Astrocyte (in vitro differentiated cells and primary cell): ENCODE measurements around the gene KCNK10. TPM values are rescaled to one million over a fixed set of nuclear protein-coding genes. Genes with fewer than 3 reads are reported as not detected.

Experiments used
- DNase-seq: peaks from one replicate; pipeline ENCODE4 v3.0.0-alpha.2; 2010; ENCODE audit warnings: low read depth
- FAIRE-seq: peaks from 2 replicates; lab custom pipeline; 2011; peaks lifted over from hg19 to GRCh38; lab: Jason Lieb, UNC
- H2AFZ ChIP-seq: 2 replicates; pipeline ENCODE4 v1.6.0; 2012; ENCODE audit warnings: low read depth, low read length, inconsistent platforms
- H3K27ac ChIP-seq: 2 replicates; pipeline ENCODE4 v1.5.1; 2011; ENCODE audit warnings: low read depth, low read length, inconsistent platforms
- H3K27me3 ChIP-seq: 2 replicates; pipeline ENCODE4 v1.6.0; 2011; ENCODE audit warnings: low read length, inconsistent platforms; ENCODE audit not compliant: insufficient read depth
- H3K36me3 ChIP-seq: 2 replicates; pipeline ENCODE4 v1.5.1; 2011; ENCODE audit warnings: low read length, inconsistent platforms; ENCODE audit not compliant: insufficient read depth
- H3K4me1 ChIP-seq: 2 replicates; pipeline ENCODE4 v1.5.1; 2011; ENCODE audit warnings: low read length, inconsistent platforms; ENCODE audit not compliant: insufficient read depth
- H3K4me2 ChIP-seq: 2 replicates; pipeline ENCODE4 v1.6.0; 2012; ENCODE audit warnings: low read length, inconsistent platforms
- H3K4me3 ChIP-seq: 2 replicates; pipeline ENCODE4 v1.5.1; 2011; ENCODE audit warnings: low read depth, mild to moderate bottlenecking, low read length, inconsistent platforms; ENCODE audit not compliant: insufficient read depth
- H3K79me2 ChIP-seq: 2 replicates; pipeline ENCODE4 v1.6.0; 2012; ENCODE audit warnings: mild to moderate bottlenecking, low read length, inconsistent platforms; ENCODE audit not compliant: insufficient read depth
- H3K9ac ChIP-seq: 2 replicates; pipeline ENCODE4 v1.6.0; 2012; ENCODE audit warnings: mild to moderate bottlenecking, low read length, inconsistent platforms
- H3K9me3 ChIP-seq: 2 replicates; pipeline ENCODE4 v1.5.1; 2012; ENCODE audit warnings: low read depth, mild to moderate bottlenecking, low read length, inconsistent platforms; ENCODE audit not compliant: insufficient read depth
- H4K20me1 ChIP-seq: 2 replicates; pipeline ENCODE4 v1.6.0; 2012; ENCODE audit warnings: low read length, inconsistent platforms; ENCODE audit not compliant: insufficient read depth
- H3K27ac Mint-ChIP-seq: one replicate; pipeline ENCODE4 v1.8.0; 2021; ENCODE audit warnings: mild to moderate bottlenecking, mixed read lengths; ENCODE audit not compliant: unreplicated experiment
- H3K27me3 Mint-ChIP-seq: one replicate; pipeline ENCODE4 v1.8.0; 2021; ENCODE audit warnings: low read depth, mixed read lengths; ENCODE audit not compliant: unreplicated experiment
- H3K36me3 Mint-ChIP-seq: one replicate; pipeline ENCODE4 v1.8.0; 2021; ENCODE audit warnings: low read depth, mixed read lengths; ENCODE audit not compliant: unreplicated experiment
- H3K4me1 Mint-ChIP-seq: one replicate; pipeline ENCODE4 v1.8.0; 2021; ENCODE audit warnings: low read depth, mixed read lengths; ENCODE audit not compliant: unreplicated experiment
- H3K4me3 Mint-ChIP-seq: one replicate; pipeline ENCODE4 v1.8.0; 2021; ENCODE audit warnings: mild to moderate bottlenecking, moderate library complexity, mixed read lengths; ENCODE audit not compliant: unreplicated experiment
- H3K9me3 Mint-ChIP-seq: one replicate; pipeline ENCODE4 v1.8.0; 2021; ENCODE audit warnings: mild to moderate bottlenecking, mixed read lengths; ENCODE audit not compliant: unreplicated experiment
- CTCF ChIP-seq: IDR thresholded peaks from 2 replicates; pipeline ENCODE4 v1.5.1; 2011; ENCODE audit warnings: low read depth, mild to moderate bottlenecking, inconsistent platforms, low read length, moderate library complexity; ENCODE audit not compliant: insufficient read depth
- EZH2 ChIP-seq: IDR thresholded peaks from 2 replicates; pipeline ENCODE4 v1.6.1; 2012; ENCODE audit warnings: mild to moderate bottlenecking, low read length, inconsistent platforms; ENCODE audit not compliant: insufficient read depth
- total RNA-seq: library from RNA; stranded (reverse); gene quantifications from 2 replicates; pipeline ENCODE4 v1.2.1, GENCODE V29; 2021

The KCNK10 gene
- total RNA-seq, 1 donor from 2014 or later, result 0.14 TPM

GRCh38 chr14:88333036-88333435, 10.0 kb upstream of the KCNK10 start:
- no peak for DNase-seq
- TF ChIP-seq CTCF (no peak), EZH2 (no peak)

GRCh38 chr14:88327497-88327896, 4.4 kb upstream of the KCNK10 start:
- H3K27ac ChIP-seq, result no peak overlapping the region
- H3K27ac Mint-ChIP-seq, result no peak overlapping the region
- H4K20me1 ChIP-seq, result no peaks in the 10 kb centered on the region
- peaks cover 51% of the 10 kb centered on the region for H3K27me3 ChIP-seq
- H3K4me1 Mint-ChIP-seq, result no peaks in the 10 kb centered on the region
- no peaks in the 10 kb centered on the region for H3K79me2 ChIP-seq
- peaks cover 9% of the 10 kb centered on the region for H3K9me3 Mint-ChIP-seq
- H2AFZ ChIP-seq, result no peak overlapping the region
- H3K4me2 ChIP-seq, result no peak overlapping the region
- no peak overlapping the region for H3K4me3 Mint-ChIP-seq
- DNase-seq (no peak), FAIRE-seq (no peak)
- H3K27me3 Mint-ChIP-seq, result peaks cover 56% of the 10 kb centered on the region
- H3K9me3 ChIP-seq, result no peaks in the 10 kb centered on the region
- H3K4me1 ChIP-seq, result no peaks in the 10 kb centered on the region
- no peaks in the 10 kb centered on the region for H3K36me3 Mint-ChIP-seq
- no peak overlapping the region for H3K4me3 ChIP-seq
- H3K36me3 ChIP-seq, result no peaks in the 10 kb centered on the region
- no peak for TF ChIP-seq CTCF
- TF ChIP-seq EZH2, result no peak
- no peak overlapping the region for H3K9ac ChIP-seq

More at GRCh38 chr14:88333036-88333435, 10.0 kb upstream of the KCNK10 start:
- no peaks in the 10 kb centered on the region for H3K79me2 ChIP-seq
- no peak overlapping the region for H3K9ac ChIP-seq
- no peak overlapping the region for H2AFZ ChIP-seq
- no peak overlapping the region for H3K4me3 ChIP-seq
- no peak overlapping the region for H3K27ac Mint-ChIP-seq
- H3K4me2 ChIP-seq, result no peak overlapping the region
- no peak overlapping the region for H3K4me3 Mint-ChIP-seq
- H3K36me3 ChIP-seq, result no peaks in the 10 kb centered on the region
- no peaks in the 10 kb centered on the region for H3K9me3 Mint-ChIP-seq
- no peak overlapping the region for H3K27ac ChIP-seq
- no peaks in the 10 kb centered on the region for H3K4me1 Mint-ChIP-seq
- no peaks in the 10 kb centered on the region for H3K4me1 ChIP-seq
- no peaks in the 10 kb centered on the region for H4K20me1 ChIP-seq
- no peak for FAIRE-seq
- H3K27me3 Mint-ChIP-seq, result peaks cover 15% of the 10 kb centered on the region
- H3K9me3 ChIP-seq, result no peaks in the 10 kb centered on the region
- H3K36me3 Mint-ChIP-seq, result no peaks in the 10 kb centered on the region
- H3K27me3 ChIP-seq, result peaks cover 9% of the 10 kb centered on the region

GRCh38 chr14:88326352-88327103, 3.5 kb upstream of the KCNK10 start:
- no peaks in the 10 kb centered on the region for H4K20me1 ChIP-seq
- H3K9ac ChIP-seq, result no peak overlapping the region
- H3K27ac ChIP-seq, result no peak overlapping the region
- H2AFZ ChIP-seq, result no peak overlapping the region
- no peaks in the 10 kb centered on the region for H3K79me2 ChIP-seq
- peak; percentile 32 for TF ChIP-seq EZH2
- no peak for TF ChIP-seq CTCF
- Mint-ChIP-seq H3K4me3 (peak overlapping the region; percentile 40), H3K4me1 (no peaks in the 10 kb centered on the region), H3K27ac (no peak overlapping the region), H3K9me3 (peaks cover 9% of the 10 kb centered on the region), H3K27me3 (peaks cover 55% of the 10 kb centered on the region), H3K36me3 (no peaks in the 10 kb centered on the region)
- peaks cover 61% of the 10 kb centered on the region for H3K27me3 ChIP-seq
- peak overlapping the region; percentile 54 for H3K4me2 ChIP-seq
- H3K9me3 ChIP-seq, result no peaks in the 10 kb centered on the region
- no peak for DNase-seq
- H3K4me1 ChIP-seq, result no peaks in the 10 kb centered on the region
- H3K4me3 ChIP-seq, result no peak overlapping the region
- FAIRE-seq, result no peak
- H3K36me3 ChIP-seq, result no peaks in the 10 kb centered on the region
